Measurements from ENCODE around the gene TPRG1L.
A peak's percentile ranks its signal among the peaks of the same experiment; 100 is the strongest.

The TPRG1L gene

DNA sequence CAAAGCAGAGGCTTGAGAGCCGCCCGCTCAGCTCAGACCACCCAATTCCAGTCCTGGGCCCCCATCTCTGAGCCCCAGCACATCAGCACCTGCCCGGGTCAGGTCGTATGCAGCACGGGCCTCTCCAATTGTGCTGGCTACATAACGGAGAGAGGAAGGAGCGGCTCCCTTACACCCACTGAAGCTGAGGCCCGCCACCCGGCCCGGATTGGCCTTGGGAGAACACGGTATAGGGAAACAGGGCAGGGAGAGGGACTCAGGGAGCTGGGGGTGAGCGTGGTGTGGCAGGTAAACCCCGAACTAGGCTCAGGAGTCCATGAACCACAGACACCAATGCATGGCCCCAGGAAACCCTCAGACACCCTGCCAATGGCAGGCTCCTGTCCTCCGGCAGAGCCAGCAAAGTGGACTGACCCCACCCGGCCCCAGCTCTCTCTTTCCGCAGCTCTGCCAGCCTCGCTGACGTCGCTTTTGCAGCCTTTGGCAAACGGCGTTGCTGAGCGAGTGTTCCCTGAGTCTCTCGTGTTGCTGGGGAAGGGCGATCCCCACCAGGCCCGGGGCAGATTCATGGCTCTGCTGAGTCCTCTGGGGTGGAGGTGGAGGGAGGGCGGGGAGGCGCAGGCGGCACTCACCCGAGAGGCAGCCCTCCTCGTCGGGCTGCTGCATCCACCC, 30.0 kb upstream of the TPRG1L start:
- DNase-seq (ENCODE audit: low read depth): no peak

DNA sequence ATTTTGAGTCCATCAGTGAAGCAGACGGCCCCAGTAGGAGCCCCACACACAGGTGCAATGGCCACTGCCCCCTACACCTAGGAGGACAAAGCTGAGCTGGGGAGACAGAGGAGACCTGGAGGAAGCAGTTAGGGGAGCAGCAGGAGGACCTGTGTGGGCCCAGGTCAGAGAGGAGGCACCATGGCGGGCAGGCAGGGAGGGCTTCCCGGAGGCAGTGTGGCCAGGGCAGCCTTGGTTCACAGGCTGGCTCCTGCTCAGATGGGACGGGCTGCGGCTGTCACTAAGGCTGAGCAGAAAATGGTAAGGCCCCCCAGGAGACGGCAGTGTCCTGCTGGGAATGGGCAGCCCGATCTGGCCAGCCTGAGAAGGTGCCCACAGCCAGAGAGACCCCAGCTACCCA, 28.9 kb upstream of the TPRG1L start:
- DNase-seq (ENCODE audit: low read depth): no peak

DNA sequence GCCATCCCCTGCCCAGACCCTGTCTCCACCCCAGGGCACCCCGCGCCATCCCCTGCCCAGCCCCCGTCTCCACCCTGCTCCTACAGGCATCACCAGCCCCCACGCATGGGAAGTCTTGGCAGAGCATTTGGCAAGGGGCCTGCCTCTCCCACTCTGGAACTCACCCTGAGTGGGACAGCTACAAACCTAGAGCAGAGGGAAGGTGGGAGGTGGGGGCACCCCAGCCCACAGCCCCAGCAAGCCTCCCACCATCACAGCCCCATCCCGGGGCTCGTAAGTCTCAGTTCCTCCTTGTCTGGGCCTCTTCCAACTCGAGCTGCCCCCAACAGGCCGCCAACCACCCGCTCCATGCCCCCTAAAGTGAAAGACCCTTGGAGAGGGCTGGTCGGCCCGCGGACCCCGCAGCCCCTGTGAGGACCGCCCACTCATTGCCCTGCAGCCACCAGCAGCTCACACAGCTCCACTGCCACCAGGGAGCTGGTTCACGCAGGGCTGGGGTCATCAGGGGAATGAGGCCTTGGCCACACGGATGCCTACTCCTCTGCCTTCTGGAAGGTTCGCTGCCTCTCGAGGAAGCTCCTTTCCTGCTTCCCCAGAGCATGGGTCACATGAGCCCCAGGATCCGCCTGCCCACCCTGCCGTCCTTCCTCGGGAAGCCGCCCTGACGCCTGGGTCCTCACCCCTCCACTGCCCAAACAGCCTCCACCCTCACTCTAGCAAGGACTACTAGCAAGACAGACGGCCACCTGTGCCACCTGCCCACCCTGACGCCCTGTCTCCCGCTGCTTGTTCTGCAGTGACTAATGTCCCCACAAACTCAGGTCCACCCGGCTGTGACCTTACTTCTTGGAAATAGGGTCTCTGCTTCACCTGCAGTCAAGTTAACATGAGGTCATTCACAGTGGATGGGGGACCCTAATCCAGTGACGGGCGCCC, 27.9 kb upstream of the TPRG1L start:
- no peak for DNase-seq (ENCODE audit: low read depth)

DNA sequence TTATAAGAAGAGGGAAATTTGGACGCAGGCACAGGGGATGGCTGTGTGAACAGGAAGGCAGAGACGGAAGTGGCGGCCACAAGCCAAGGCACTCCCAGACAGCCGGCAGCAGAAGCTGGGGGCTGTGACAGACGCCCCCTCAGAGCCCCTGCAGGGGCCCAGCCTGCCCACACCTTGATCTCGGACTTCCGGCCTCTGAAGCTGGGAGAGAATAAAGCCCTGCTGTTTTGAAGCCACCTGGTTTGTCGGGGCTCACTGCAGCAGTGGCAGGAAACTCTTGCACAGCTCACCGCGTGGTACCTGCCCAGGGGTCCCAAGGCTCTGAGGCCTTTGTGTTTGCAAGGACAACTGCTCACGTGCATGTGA, 27.2 kb upstream of the TPRG1L start:
- peak; percentile 80 for DNase-seq (ENCODE audit: low read depth)

DNA sequence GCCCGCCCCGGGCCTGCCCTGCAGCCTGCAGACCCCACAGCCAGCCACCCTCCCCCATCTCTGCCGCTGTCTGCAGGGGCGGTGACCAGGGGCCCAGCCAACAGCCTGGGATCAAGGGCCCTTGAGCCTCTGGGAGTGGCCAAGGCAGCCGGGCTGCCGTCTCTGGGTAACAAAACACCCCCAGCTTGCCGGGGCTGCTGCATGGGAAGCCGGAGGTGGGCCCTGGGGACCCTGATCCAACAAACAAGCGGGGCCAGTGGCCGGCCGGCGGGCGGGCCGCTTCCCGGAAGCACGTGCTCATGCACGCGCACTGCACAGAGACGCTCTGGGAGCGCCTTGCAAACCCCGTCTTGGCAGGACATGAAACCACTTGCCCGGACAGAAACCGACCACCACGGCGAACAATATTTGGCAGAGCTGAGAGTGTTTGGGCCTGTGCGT, 26.7 kb upstream of the TPRG1L start:
- DNase-seq (ENCODE audit: low read depth): no peak

DNA sequence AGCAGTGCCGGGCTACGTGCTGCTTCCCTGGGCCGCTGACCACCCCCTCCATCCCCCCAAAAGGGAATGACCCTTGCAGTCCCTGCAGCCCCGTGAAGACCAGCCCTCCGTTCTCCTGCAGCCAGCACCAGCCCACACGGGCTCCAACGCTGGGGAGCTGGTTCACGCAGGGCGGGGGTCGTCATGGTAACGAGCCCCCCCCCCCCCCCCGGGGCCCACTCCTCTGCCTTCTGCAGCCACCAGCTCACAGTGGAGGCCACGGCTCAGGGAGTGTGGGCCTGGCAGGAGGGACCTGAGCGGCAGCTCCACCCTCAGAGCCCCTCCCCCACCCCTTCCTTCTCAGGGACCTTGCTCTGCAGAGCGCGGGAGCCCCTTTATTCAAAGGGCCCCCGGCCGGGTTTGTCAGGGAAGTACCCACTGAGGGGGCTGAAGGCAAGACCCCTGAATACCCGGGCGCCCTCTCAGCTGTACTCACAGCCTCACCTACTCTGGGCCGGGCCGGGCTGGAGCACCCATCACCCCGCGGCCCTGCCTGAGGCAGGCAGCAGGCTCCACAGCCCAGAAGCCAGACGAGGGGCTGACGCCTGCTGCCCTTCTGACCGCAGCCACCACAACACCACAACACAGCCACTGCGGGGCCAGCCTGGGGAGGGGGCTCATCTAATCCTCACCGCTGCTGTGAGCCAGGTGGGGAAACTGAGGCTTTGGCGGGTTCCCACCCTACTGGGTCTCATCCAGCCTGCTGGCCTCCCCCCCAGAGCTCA, 26.1 kb upstream of the TPRG1L start:
- DNase-seq (ENCODE audit: low read depth): no peak

DNA sequence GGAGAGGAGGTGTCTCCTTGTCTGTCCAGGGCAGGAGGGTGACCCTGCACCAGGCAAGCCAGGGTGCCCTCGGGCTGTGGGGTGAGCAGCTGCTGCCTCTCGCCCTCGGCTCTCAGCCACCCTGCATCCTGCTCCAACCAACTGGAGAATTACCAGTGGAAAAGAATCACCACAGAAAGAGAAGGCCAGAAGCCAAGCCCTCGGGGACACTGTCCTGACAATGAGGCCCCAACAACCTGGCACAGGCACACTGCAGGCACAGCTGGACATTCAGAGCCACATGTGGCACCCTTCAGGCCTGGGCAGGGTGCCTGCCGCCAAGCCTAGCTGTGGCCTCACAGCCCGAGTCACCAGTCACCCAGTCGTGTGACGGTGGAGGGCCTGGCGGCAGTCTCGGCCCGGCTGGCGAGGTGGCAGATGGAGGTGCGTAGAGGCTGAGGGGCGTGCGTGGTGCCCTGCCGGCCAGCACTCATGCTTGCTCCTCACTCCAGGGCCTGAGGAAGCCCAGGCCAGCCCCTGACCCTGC, 25.5 kb upstream of the TPRG1L start:
- no peak for DNase-seq (ENCODE audit: low read depth)

DNA sequence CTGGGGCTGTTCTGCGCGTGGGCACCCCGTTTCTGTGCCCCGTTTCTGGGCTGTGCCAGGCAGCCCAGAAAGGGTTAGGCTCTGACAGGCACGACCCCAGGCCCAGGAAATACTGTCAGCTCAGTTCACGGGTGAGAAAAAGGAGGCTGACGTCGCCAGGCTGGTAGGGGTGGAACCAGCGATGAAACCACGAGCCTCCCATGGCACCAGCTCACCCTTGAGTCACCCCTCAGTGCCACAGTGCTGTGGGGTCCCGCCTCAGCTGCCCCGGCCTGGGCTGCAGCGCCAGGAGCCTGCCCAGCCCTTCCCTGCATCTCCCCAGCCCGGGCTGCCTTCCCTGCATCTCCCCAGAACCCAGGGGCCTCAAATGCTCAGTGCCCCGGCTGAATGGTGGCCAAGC, 25.0 kb upstream of the TPRG1L start:
- no peak for DNase-seq (ENCODE audit: low read depth)

DNA sequence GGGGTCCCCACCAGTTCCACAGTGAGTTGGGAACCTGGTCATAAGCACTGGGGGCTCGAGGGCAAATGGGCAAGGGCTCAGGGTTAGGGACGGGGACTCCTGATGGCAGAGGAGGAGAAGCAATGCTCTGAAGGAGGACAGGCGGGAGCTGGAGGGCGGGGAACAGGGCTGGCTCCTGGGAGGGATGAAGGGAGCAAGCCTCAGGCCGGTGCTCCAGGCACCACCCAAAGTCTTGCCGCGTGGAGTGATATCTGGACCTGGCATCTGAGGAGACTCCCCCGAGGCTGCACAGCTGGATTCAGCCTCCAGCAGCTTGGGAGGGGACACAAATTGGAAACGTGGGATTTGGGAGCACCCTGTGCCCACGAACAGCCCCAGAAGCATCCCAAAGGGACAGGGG, 24.5 kb upstream of the TPRG1L start:
- no peak for DNase-seq (ENCODE audit: low read depth)

DNA sequence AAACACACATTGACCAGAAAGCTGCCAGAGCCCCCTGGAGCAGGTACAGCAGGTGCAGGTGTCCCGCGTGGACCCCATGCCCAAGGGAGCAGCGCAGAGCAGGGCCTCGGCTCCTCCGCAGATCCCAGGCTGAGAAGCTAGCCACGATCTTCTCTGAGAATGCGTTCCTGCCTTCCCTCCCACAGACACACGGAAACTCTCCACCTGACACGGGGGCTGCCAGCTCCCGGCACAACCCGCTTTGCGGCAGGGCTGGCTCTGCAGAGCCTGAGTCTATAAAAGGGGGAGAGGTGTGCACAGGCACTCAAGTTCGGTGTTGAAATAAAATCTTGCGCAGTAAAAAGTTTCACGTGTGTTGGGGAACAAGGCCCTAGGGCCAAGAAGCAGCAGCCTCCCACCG, 23.1 kb upstream of the TPRG1L start:
- DNase-seq (ENCODE audit: low read depth): no peak

DNA sequence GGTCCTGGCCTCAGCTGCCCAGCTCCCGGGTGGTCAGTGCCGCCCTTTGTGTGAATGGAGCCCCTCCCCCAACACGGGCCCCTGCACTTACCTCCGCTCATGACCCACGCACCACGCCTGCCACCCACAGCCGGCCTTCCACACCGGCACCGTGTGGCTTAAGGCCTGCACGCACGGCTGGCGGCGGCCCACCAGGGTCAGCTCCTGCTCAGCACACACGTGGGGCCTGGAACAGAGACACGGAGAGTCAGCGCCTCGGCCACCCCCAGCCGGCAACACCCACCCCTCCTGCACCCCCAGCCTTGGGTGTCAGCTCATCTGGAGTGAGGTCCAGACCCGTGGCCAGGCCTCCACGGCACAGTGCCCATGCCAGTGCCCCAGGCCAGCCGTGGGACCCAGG, 22.4 kb upstream of the TPRG1L start:
- DNase-seq (ENCODE audit: low read depth): no peak

DNA sequence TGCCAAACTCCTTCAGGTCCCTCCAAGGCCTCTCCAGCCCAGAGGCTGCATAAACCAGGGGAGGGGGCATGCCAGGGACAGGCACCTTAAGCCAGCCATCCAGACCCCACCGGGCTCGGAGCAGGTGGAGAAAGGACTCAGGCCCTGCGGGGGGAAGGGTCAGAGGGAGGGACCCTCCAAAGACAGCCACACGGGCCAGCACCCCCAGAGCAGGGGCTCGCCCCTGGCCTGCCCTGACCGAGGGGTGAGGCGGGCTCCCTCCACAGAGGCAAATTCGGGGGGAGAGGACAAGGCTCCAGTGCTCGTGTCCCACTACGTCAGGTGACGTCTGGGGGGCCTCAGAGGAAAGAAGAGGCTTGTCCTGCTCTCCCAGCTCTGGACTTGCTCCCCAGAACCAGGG, 21.7 kb upstream of the TPRG1L start:
- no peak for DNase-seq (ENCODE audit: low read depth)

DNA sequence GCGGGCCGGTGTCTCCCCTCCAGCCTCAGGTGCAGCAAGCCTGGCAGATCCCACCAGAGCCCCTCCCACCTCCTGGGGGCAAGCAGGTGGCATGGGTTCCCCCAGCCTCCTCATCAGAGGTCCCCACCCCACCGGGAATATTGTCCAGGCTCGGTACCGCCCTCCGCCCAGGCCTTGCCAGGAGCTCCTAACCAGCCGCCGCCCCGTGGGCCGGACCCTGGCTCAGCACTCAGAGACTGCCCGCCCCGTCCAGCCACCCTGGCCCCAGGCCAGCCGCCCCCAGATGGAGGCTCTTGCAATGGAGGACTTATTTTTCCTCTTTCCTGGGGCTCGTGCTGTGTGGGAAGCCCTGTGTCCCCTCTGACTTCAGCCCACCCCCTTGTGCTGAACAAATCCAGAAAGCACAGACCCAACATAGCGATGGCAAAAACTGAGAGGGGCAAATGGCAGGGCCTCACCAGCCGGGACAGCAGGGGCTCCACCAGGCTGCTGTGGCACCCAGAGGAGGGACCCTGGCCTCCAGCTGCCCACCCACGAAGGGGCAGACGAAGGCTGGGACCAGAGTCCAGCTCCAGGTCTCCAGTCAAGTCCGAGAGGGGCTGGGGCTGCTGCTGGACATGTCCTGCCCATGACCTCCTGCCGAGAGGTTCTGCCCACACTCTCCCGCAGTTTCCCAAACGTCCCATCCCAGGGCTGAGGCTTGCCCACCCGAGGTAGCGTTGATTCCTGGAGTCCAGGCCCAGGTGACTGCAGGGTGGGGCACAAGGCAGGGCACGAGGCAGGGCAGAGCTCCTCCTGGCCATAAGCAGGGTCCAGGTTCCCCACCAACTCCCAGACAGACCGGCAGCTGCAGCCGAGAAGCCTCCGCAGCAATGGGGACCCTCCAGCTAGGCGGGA, 21.0 kb upstream of the TPRG1L start:
- no peak for DNase-seq (ENCODE audit: low read depth)

DNA sequence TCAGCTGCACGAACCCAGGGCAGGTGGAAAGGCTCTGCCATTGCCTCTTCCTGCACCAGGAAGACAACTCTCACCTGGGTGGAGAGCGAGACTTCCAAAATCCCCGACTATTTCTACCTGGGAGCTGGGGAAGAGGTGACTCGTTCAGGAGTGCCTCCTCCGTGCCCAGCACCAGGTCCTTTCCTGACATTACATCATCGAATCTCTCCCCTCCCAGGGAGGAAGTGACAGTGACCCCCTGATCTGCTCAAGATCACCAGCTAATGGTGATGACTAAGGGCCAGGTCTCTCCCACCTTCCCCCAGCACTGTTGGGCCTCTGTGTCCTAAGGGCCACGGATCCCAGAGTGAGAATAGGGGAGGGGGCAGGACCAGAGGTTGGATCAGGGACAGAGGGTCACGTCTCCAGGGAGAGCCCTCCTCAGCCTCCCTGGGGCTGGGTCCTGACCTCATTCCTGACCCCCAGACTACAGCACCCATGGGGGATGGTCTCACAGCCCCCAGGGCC, 20.3 kb upstream of the TPRG1L start:
- no peak for DNase-seq (ENCODE audit: low read depth)

DNA sequence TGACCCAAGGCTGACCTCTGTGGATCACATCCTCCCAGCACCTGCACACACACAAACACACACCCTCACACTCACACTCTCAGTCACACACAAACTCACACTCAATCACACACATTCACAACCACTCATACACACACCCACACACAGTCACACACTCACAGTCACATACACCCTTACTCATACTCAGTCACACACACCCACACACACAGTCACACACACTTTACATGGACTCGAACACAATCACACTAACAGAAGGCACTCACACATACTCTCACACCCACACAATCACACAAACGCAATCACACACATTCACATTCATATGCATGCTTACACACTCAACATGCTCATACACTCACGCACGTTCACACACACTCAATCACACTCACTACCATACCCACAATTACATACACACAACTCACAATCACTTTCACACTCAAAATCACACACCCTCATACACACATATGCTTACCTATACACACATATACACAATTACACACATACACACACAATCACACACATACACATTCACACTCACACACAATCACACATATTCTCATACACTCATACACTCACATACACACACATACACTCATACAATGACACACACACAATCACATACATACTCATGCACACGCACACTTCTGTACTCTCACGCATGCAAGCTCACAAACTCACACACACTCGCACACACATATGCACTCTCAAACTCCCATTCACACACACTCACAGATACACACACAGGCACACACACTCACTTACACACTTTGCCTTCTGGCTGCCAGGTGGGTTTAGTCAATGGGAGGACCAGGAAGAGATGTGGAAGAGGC, 19.6 kb upstream of the TPRG1L start:
- DNase-seq (ENCODE audit: low read depth): no peak

DNA sequence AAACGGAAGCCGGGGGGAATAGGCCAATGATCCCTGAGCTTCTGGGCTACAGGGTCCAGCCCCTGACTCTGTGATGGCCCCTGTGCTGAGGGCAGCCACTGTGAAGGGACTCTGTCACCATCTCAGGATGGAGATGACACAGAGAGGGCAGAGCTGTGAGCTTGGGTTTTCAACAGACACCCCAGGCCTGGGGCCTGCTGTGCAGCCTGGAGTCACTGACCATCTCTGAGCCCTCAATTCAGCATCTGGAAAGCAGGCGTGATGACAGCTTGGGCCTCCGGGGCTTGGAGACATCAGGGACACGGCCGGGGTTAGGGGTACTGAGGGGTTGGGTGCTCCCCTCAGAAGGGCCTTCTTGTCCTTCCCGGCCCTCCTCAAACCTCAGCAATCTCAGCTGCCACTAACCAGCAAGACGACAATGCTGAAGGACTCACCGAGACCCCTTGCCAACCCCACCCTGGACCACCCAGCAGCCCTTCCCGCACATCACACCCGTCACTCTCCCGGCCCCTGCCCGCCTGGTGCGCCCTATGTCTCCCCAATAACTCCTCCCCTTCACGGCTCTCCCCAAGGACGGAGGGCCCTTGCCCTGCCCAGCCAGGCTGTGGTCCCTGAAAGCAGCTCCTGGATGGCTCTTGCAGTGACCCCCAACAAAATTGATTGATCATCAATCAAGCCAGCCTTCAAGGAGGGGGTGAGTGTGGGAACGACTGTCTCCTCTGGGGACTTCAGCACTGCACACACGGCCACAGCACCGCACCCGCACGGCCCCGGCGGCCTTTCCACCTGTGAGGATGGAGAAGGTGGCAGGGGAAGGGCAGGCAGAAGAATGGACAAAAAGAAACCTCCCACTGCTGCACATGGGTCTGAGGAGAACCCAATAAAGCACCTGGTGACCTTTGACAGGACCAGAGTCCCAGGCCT, 17.8 kb upstream of the TPRG1L start:
- no peak for DNase-seq (ENCODE audit: low read depth)

DNA sequence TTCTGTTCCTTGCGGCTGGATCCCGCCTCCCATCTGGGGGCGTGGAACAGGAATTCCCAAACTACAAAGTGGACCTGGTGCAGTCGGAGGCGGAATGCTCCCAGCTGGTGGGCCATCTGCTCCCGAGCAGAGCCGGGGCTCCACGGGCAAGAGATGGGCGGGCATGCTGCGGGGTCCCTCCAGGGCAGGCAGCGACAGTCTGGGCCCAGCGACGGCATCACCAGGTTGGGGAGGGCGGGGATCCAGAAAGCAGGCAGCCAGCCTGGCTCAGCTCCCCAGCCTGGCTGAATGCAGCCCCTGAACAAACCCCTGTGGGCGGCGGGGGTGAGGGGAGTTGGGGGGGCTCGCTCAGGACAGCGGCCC, 17.1 kb upstream of the TPRG1L start:
- DNase-seq (ENCODE audit: low read depth): no peak

DNA sequence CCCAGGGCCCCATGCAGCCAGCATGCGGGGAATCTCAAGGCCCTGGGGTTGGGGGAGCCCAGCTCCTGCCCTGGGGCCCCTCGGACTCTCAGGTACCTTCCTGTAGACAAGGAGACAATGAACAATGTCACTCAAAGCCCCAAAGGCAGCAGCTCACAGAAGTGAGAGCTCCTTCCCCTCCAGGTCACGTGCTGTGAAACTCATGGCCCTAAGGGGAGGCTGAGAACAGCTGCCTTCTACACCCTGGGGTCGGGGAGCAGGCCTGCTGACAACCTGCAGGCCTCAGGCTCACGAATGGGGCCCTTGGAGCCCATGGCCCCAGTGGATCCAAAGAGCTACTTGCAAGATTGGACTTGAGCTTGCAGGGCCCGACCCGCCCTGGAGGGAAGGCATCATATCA, 16.7 kb upstream of the TPRG1L start:
- DNase-seq (ENCODE audit: low read depth): no peak

DNA sequence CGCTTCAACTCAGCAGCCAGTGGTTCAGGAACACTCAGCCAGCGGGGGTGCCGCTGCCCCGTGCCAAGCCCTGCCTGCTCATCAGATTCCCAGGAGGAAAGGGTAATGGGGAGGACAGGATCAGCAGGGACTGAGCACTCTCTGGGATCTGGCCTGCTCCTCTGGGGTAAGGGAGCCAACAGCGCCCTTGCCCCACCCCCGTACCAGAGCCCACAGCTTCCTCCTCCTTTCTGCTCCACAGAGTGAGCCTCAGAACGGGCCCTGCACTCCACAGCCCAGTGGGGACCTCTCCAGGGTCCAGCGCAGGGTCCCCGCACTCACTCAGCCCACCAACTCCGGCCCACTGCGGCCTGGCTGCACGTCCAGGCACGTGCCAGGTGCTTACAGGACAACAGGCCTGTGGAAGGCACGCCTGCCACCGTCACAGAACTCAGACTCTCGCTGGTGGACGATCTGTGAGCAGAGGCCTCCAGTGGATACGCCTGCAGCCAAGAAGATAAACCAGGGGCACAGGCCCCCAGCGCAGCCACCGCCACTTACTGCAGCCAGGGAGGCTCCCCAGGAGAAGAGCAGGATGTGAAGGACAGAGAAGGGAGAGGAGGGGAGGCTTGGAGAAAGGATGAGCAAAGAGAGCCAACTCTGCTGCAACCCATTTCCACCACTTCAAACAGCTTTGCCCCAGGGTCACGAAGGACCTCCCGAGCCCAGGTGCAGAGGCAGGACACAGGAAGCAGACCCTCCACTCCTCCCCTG, 15.6 kb upstream of the TPRG1L start:
- no peak for DNase-seq (ENCODE audit: low read depth)

Data from CMK (cell line).